Lower leg skin (tissue), 4 donors: ENCODE measurements around the gene RRAD. TPM values are rescaled to one million over a fixed set of nuclear protein-coding genes. Genes with fewer than 3 reads are reported as not detected.

Experiments
- DNase-seq, 2 donors: peaks; one replicate each; pipeline ENCODE4 v3.0.0-alpha.2; 2019; ENCODE audit warnings: low spot score in 2 of 2
- H3K4me3 ChIP-seq: fragments of 200-600 bp; sonication (generic); 2 replicates; pipeline ENCODE4 v1.5.1; 2017; ENCODE audit warnings: mild to moderate bottlenecking, low read depth; ENCODE audit not compliant: poor library complexity, severe bottlenecking
- POLR2A ChIP-seq, 2 donors: fragments of 450-650 bp; IDR thresholded peaks; one replicate each; pipeline ENCODE4 v1.6.1; 2016 to 2017; ENCODE audit warnings: antibody characterized with exemption in 2 of 2, mild to moderate bottlenecking in 1 of 2, moderate library complexity in 1 of 2
- WGBS, 2 donors: methylation state at CpG; one replicate each; pipeline ENCODE4 v1.1.5; 2018; 5-methylcytosine and 5-hydroxymethylcytosine counted together
- intact Hi-C: fragments of 100-400 bp; cut with DNase I; formaldehyde crosslinking; loops from one replicate; pipeline ENCODE4 v1.15.0; 2023; ENCODE audit warnings: low total_unique reads
- total RNA-seq, 4 donors: library from RNA; depleted of rRNA; stranded (reverse); fragments of >200 nt; gene quantifications; one replicate each; pipeline ENCODE4 v1.1.0, GENCODE V29; 2016
- TF ChIP-seq, protein P1 (sequence below), 3 donors: fragments of 450-650 bp; IDR thresholded peaks; one replicate each; pipeline ENCODE4 v1.5.1; 2016; ENCODE audit warnings: antibody characterized with exemption in 3 of 3, mild to moderate bottlenecking in 3 of 3, moderate library complexity in 2 of 3

RRAD gene
- total RNA-seq, 4 donors from 2014 or later: 5.9 to 34.3 (median 17.4) TPM

GRCh38 chr16:66952430-66953110 lies 27.2 kb upstream of the RRAD start:
- no peak for DNase-seq
- WGBS, 2 donors: 80 to 93% methylated on average over 7 of the region's 7 CpGs
- TF ChIP-seq, protein P1, sequence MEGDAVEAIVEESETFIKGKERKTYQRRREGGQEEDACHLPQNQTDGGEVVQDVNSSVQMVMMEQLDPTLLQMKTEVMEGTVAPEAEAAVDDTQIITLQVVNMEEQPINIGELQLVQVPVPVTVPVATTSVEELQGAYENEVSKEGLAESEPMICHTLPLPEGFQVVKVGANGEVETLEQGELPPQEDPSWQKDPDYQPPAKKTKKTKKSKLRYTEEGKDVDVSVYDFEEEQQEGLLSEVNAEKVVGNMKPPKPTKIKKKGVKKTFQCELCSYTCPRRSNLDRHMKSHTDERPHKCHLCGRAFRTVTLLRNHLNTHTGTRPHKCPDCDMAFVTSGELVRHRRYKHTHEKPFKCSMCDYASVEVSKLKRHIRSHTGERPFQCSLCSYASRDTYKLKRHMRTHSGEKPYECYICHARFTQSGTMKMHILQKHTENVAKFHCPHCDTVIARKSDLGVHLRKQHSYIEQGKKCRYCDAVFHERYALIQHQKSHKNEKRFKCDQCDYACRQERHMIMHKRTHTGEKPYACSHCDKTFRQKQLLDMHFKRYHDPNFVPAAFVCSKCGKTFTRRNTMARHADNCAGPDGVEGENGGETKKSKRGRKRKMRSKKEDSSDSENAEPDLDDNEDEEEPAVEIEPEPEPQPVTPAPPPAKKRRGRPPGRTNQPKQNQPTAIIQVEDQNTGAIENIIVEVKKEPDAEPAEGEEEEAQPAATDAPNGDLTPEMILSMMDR (IDR thresholded peaks at IDR 0.05): no peak
- TF ChIP-seq POLR2A (IDR thresholded peaks at IDR 0.05): no peak
- intact Hi-C loops: no loop called here
- H3K4me3 ChIP-seq: no peak overlapping the region

DNA sequence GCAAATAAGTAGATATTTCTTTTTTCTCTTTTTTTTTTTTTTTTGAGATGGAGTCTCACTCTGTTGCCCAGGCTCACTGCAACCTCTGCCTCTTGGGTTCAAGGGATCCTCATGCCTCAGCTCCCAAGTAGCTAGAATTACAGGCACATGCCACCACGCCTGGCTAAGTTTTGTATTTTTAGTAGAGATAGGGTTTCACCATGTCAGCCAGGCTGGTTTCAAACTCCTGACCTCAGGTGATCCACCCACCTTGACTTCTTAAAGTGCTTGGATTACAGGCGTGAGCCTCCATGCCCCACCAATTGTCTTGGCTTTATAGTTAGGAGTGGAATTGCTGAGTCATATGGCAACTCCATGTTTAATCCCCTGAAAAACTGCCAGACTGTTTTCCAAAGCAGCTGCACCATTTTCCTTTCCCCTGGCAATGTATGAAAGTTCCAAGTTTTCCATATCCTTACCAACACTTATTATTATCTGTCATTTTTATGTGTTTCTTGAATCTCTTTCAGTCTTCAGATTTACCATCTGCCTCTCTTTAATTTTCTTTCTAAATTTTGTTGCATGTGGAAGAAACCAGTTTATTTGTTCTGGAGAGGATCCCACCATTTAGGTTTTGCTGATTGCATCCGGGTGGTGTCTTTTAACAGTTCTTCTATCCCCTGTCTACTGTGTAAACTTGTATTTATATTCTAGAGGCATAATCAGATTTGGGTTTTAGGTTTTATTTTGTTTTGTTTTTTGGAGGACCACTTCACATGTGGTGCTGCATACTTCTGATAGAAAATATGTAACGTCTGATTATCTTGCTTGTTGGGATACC lies 25.8 kb upstream of the RRAD start:
- no peak for DNase-seq
- no peak for TF ChIP-seq POLR2A (IDR thresholded peaks at IDR 0.05)
- TF ChIP-seq, protein P1 (IDR thresholded peaks at IDR 0.05): no peak
- intact Hi-C loops: no loop called here
- H3K4me3 ChIP-seq: no peak overlapping the region
- WGBS, 2 donors: 69 to 78% methylated on average over 4 of the region's 4 CpGs

DNA sequence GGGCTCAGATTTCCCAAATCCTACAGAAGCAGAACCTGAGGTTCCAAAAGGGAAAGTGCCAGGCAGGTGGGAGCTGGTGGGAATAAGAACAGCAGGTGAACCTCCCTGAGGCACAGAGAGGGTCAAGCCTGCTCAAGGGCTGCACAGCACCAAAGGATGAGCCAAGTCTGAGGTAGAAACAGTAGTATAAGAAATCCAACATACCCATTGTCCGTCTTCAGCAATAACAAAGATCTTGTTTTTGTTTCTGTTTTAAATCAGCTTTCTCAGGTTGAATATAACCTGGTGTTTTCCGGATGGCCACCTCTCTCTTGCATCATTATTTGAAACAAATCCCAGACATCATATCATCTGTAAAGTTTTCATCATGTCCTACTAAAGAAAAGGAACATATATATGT lies 25.1 kb upstream of the RRAD start:
- intact Hi-C loops: no loop called here
- TF ChIP-seq POLR2A (IDR thresholded peaks at IDR 0.05): no peak
- TF ChIP-seq, protein P1 (IDR thresholded peaks at IDR 0.05): no peak
- 71 to 75% methylated on average over 2 of the region's 2 CpGs for WGBS, 2 donors
- no peak overlapping the region for H3K4me3 ChIP-seq
- DNase-seq: no peak

- DNase-seq: no peak
- TF ChIP-seq, protein P1 (IDR thresholded peaks at IDR 0.05): no peak
- no peak for TF ChIP-seq POLR2A (IDR thresholded peaks at IDR 0.05)
- H3K4me3 ChIP-seq: no peak overlapping the region
- WGBS, 2 donors: 68 to 78% methylated on average over 6 of the region's 6 CpGs
- intact Hi-C loops: no loop called here
These were observed 24.1 kb upstream of the RRAD start for GRCh38 chr16:66949472-66949871.

DNA sequence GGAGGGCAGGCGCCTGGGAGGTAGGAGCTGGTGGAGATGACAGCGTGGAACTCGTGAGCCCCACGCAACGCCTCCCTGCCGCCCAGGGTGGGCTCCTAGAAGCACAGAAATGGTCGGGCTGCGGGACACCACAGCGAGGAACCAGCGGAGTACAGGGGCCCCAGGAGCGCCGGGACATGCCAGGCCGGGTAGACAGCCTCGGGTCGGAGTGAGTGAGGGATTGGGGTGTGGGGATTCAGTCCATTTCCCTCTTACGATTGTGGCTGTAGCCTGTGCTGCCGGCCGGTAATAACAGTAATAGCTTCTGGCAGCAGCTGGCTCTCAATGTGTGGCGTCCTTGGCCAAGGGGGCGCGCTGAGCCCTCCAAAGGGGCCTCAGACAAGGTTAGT lies 23.5 kb upstream of the RRAD start:
- intact Hi-C loops: no loop called here
- DNase-seq: no peak
- no peak overlapping the region for H3K4me3 ChIP-seq
- TF ChIP-seq, protein P1 (IDR thresholded peaks at IDR 0.05): no peak
- TF ChIP-seq POLR2A (IDR thresholded peaks at IDR 0.05): no peak
- WGBS, 2 donors: 16 to 23% methylated on average over 16 to 20 of the region's 21 CpGs
